ENCODE measurements around the gene LTN1.

LTN1 gene

DNA sequence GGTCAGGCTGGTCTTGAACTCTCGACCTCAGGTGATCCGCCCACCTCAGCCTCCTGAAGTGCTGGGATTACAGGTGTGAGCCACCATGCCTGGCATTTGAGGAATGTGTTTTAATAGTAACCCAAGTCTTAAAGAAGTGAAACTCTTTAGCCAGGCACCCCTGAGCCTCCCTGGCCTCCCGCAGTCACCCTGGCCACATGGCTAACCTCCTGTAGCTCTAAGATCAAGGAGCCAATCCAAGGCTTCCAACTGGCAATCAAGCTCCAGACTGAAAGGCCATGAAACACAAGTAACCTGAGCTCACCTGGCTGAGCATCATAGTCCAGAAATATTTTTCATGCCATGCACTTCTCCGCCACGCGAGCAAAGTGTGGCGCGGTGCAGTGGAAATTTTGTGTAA lies 84.3 kb downstream of the LTN1 start:
- DNase-seq (ENCODE audit: low spot score): no peak
- in situ Hi-C loops (cut with MboI; ENCODE audit: low pct_unique_long_range_greater_than_20kb, low sequenced_read_pairs, unreplicated experiment): no loop called here
- TF ChIP-seq, protein P1, sequence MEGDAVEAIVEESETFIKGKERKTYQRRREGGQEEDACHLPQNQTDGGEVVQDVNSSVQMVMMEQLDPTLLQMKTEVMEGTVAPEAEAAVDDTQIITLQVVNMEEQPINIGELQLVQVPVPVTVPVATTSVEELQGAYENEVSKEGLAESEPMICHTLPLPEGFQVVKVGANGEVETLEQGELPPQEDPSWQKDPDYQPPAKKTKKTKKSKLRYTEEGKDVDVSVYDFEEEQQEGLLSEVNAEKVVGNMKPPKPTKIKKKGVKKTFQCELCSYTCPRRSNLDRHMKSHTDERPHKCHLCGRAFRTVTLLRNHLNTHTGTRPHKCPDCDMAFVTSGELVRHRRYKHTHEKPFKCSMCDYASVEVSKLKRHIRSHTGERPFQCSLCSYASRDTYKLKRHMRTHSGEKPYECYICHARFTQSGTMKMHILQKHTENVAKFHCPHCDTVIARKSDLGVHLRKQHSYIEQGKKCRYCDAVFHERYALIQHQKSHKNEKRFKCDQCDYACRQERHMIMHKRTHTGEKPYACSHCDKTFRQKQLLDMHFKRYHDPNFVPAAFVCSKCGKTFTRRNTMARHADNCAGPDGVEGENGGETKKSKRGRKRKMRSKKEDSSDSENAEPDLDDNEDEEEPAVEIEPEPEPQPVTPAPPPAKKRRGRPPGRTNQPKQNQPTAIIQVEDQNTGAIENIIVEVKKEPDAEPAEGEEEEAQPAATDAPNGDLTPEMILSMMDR (IDR thresholded peaks at IDR 0.05; ENCODE audit: extremely low read depth, insufficient read depth, missing control alignments): no peak

DNA sequence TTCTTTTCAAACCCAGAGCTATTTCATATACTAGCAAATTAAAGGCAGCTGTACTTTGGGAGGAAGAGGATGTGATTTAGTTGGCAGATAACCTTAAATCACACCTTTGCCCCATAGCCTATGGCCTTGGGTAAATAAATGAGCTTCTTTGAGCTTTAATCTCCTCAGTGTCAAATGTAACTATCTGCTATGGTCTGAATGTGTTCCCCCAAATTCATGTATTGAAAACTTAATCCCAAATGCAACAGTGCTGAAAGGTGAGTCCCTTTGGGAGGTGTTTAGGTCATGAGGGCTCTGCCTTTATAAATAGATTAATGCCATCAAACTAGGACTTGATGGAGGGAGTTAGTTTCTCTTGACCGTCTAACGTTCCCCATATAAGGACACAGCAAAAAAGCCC lies 85.8 kb downstream of the LTN1 start:
- in situ Hi-C loops (cut with MboI; ENCODE audit: low pct_unique_long_range_greater_than_20kb, low sequenced_read_pairs, unreplicated experiment): no loop called here
- DNase-seq (ENCODE audit: low spot score): no peak
- TF ChIP-seq, protein P1 (IDR thresholded peaks at IDR 0.05; ENCODE audit: extremely low read depth, insufficient read depth, missing control alignments): no peak

DNA sequence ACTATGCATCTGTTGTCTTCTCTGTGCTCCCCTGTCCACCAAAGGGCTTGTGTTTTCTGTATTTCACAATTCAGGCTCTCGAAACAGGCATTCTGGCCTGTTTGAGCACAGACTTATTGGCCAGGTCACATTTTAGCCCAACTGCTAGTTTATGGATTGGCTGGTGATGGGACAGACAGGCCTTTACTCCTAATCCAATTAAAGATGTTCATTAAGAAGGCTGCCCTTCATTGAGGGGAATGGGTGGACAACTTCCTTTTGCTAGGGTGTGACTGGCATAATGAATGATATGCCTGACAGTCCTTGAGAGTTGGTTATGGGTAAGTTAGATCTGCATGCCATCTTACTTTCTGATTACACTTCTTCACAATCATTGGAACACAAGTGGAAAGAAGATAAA lies 86.4 kb downstream of the LTN1 start:
- in situ Hi-C loops (cut with MboI; ENCODE audit: low pct_unique_long_range_greater_than_20kb, low sequenced_read_pairs, unreplicated experiment): no loop called here
- TF ChIP-seq, protein P1 (IDR thresholded peaks at IDR 0.05; ENCODE audit: extremely low read depth, insufficient read depth, missing control alignments): no peak
- DNase-seq (ENCODE audit: low spot score): no peak

DNA sequence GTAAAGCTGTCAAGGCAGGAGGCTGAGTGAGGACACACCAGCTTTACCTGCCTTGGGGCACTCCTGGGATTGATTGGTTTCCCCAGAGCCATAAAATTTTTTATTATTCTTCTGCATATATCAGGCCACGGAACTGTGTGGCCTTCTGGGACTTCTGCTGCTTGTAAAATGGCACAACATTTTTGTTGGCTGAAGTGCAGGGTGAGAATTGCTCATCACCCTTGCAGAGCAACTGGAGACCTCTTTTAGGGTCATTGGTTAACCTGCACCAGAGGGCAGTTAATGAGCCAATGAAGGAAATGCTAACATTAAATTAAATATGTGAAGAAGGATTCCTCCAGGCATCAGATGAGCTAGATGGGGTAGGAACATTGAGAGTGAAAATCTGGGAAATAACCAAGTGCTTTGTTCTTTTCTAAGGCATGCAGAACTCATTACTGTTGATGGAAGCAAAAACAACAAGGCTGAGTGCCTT lies 87.7 kb downstream of the LTN1 start:
- TF ChIP-seq, protein P1 (IDR thresholded peaks at IDR 0.05; ENCODE audit: extremely low read depth, insufficient read depth, missing control alignments): no peak
- no peak for DNase-seq (ENCODE audit: low spot score)
- in situ Hi-C loops (cut with MboI; ENCODE audit: low pct_unique_long_range_greater_than_20kb, low sequenced_read_pairs, unreplicated experiment): no loop called here

DNA sequence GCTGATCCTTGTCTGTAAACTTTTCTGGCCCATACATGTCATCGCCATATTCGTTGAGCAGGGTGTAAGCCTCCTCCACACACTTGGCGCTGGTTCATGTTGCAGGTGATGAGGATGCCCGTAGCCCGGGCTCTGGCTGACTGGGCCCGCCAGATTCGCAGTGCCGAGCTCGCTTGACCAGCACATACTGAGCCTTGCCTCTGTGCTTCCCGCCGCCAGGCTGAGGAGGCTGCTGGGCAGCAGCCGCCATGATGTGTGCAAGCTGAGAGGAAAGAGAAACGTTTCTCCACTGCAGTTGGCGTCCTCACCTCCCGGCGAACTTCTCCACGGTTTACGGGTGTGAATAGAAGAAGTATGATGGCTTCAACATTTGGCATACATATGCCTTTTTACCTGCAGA lies 89.2 kb downstream of the LTN1 start:
- DNase-seq (ENCODE audit: low spot score): no peak
- in situ Hi-C loops (cut with MboI; ENCODE audit: low pct_unique_long_range_greater_than_20kb, low sequenced_read_pairs, unreplicated experiment): no loop called here
- TF ChIP-seq, protein P1 (IDR thresholded peaks at IDR 0.05; ENCODE audit: extremely low read depth, insufficient read depth, missing control alignments): no peak

DNA sequence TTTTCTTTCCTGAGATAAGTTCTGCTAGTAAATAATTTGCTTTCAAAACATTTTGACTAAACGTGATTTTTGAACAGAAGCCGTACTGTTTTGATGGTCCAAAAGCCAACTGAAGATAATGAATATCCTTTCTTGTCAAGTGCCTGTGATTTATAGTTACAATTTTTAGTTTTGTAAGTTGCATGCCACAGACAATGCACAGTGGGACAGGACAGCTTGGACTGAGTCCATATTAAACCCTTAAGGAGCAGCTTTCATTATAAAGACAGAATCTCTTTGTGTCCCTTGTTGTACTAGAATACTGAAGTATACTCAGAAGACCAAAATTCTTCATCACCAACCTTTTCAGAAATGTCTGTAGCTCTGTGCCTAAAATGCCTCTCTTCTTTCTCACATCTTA lies 92.2 kb downstream of the LTN1 start:
- in situ Hi-C loops (cut with MboI; ENCODE audit: low pct_unique_long_range_greater_than_20kb, low sequenced_read_pairs, unreplicated experiment): no loop called here
- DNase-seq (ENCODE audit: low spot score): no peak
- TF ChIP-seq, protein P1 (IDR thresholded peaks at IDR 0.05; ENCODE audit: extremely low read depth, insufficient read depth, missing control alignments): no peak

DNA sequence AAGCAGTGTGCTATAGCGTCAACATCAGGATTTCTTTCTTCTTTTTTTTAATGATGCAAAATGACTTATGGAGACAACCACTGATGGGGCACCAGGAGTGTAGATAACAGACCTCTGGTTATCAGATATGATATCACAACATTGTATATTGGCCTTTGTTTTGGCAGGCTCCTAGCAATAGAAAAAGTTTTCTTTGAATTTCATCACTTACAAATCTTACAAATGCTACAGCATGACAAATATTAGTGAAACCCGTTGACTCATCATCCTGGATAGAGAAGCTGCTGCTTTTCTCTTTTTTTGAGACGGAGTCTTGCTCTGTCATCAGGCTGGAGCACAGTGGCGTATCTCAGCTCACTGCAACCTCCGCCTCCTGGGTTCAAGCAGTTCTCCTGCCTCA lies 92.9 kb downstream of the LTN1 start:
- in situ Hi-C loops (cut with MboI; ENCODE audit: low pct_unique_long_range_greater_than_20kb, low sequenced_read_pairs, unreplicated experiment): no loop called here
- no peak for DNase-seq (ENCODE audit: low spot score)
- TF ChIP-seq, protein P1 (IDR thresholded peaks at IDR 0.05; ENCODE audit: extremely low read depth, insufficient read depth, missing control alignments): no peak

All from GM13977 (cell line).